HCT116 (cell line): ENCODE data around the gene FGF14. TPM values are rescaled to one million over a fixed set of nuclear protein-coding genes. Genes with fewer than 3 reads are reported as not detected.

Experiments
- ATAC-seq: fragments of 200-7000 bp; cut with Tn5 transposase; 2 replicates; pipeline ENCODE4 v1.9.1; 2020; ENCODE audit warnings: mild to moderate bottlenecking, moderate library complexity
- BruUV-seq: library from RNA; stranded (reverse); fragments of 400-500 nt; replicated peaks from 2 replicates; lab custom pipeline; 2021; lab: Mats Ljungman, UMichigan
- CTCF ChIA-PET: fragments of 300-600 bp; sonication (Branson Sonifier 250); formaldehyde crosslinking; loops from one replicate; lab custom pipeline; 2021; ENCODE audit warnings: antibody characterized with exemption; lab: Charles Lee
- POLR2A ChIA-PET: fragments of 300-600, 350-600 bp; sonication (Branson Sonifier 250); formaldehyde crosslinking; loops from one replicate; lab custom pipeline; 2021; ENCODE audit warnings: antibody characterized with exemption; lab: Charles Lee
- RAD21 ChIA-PET, 2 experiments: fragments of 300-600 bp; sonication (Branson Sonifier 250); formaldehyde crosslinking; loops; one replicate each; lab custom pipeline; 2023; ENCODE audit warnings: low total read pairs in 2 of 2; ENCODE audit not compliant: uncharacterized antibody in 2 of 2, unreplicated experiment in 2 of 2, low non-redundant PET in 1 of 2; lab: Charles Lee
- DNase-seq: peaks from one replicate; pipeline ENCODE4 v3.0.0-alpha.2; 2010; ENCODE audit warnings: low read depth, low spot score
- H2AFZ ChIP-seq: fragments of 200-600 bp; shearing (Covaris generic), sonication (generic); 2 replicates; pipeline ENCODE4 v1.6.1; 2017; ENCODE audit warnings: low read depth, mixed run types, mixed read lengths, antibody characterized with exemption, low read length; ENCODE audit not compliant: poor library complexity, severe bottlenecking
- H3K27ac ChIP-seq: 2 replicates; pipeline ENCODE4 v1.5.1; 2012; ENCODE audit warnings: low read depth, low read length
- H3K27me3 ChIP-seq: fragments of 200-600 bp; sonication (generic); 2 replicates; pipeline ENCODE4 v1.6.1; 2016; ENCODE audit warnings: mixed run types, low read length, mixed read lengths; ENCODE audit not compliant: insufficient read depth
- H3K36me3 ChIP-seq, 2 experiments: fragments of 200-500 bp in 1 of 2; fragments of 200-600 bp in 1 of 2; sonication (Bioruptor generic) in 1 of 2; sonication (generic) in 1 of 2; 2 replicates each; pipeline versions ENCODE4 v1.5.1 to v1.6.1; 2014 to 2016; ENCODE audit warnings: low read length in 2 of 2, inconsistent platforms in 1 of 2, mixed read lengths in 1 of 2, mixed run types in 1 of 2; ENCODE audit not compliant: insufficient read depth in 2 of 2, control insufficient read depth in 1 of 2
- H3K4me1 ChIP-seq, 2 experiments: fragments of 200-600 bp in 1 of 2; sonication (generic) in 1 of 2; 2 replicates each; pipeline versions ENCODE4 v1.5.1 to v1.6.1; 2012 to 2017; ENCODE audit warnings: low read length in 2 of 2, inconsistent platforms in 1 of 2, mild to moderate bottlenecking in 1 of 2, mixed read lengths in 1 of 2, mixed run types in 1 of 2, moderate library complexity in 1 of 2; ENCODE audit not compliant: insufficient read depth in 2 of 2, control insufficient read depth in 1 of 2
- H3K4me2 ChIP-seq: fragments of 200-600 bp; sonication (generic); 2 replicates; pipeline ENCODE4 v1.6.1; 2017; ENCODE audit warnings: mixed run types, low read length, mixed read lengths
- H3K4me3 ChIP-seq, 2 experiments: fragments of 200-600 bp in 1 of 2; sonication (generic) in 1 of 2; replicated peaks in 1 of 2; 2 replicates each; pipeline ENCODE4 v1.5.1; 2011 to 2016; ENCODE audit warnings: low read length in 2 of 2, control low read depth in 1 of 2, low read depth in 1 of 2, mild to moderate bottlenecking in 1 of 2, mixed read lengths in 1 of 2, mixed run types in 1 of 2
- H3K79me2 ChIP-seq: fragments of 200-600 bp; sonication (generic); 2 replicates; pipeline ENCODE4 v1.6.1; 2017; ENCODE audit warnings: mild to moderate bottlenecking, mixed run types, low read length, moderate library complexity, mixed read lengths; ENCODE audit not compliant: insufficient read depth
- H3K9ac ChIP-seq: fragments of 200-600 bp; sonication (generic); 2 replicates; pipeline ENCODE4 v1.6.1; 2016; ENCODE audit warnings: low read length, mixed read lengths
- H3K9me2 ChIP-seq: fragments of 200-600 bp; sonication (generic), shearing (Covaris generic); 2 replicates; pipeline ENCODE4 v1.6.1; 2017; ENCODE audit warnings: mixed run types, mild to moderate bottlenecking, moderate library complexity; ENCODE audit not compliant: insufficient read depth
- H3K9me3 ChIP-seq, 2 experiments: fragments of 200-500 bp in 1 of 2; fragments of 200-600 bp in 1 of 2; sonication (Bioruptor generic) in 1 of 2; sonication (generic) in 1 of 2; 2 replicates each; pipeline ENCODE4 v1.6.1; 2014 to 2017; ENCODE audit warnings: low read length in 2 of 2, mixed read lengths in 2 of 2, inconsistent platforms in 1 of 2, low read depth in 1 of 2, mild to moderate bottlenecking in 1 of 2, mixed run types in 1 of 2, moderate library complexity in 1 of 2; ENCODE audit not compliant: control insufficient read depth in 1 of 2, insufficient read depth in 1 of 2
- H4K20me1 ChIP-seq: fragments of 200-600 bp; sonication (generic), shearing (Covaris generic); 2 replicates; pipeline ENCODE4 v1.6.1; 2017; ENCODE audit warnings: mixed run types, mild to moderate bottlenecking, moderate library complexity; ENCODE audit not compliant: insufficient read depth
- FOSL1 ChIP-seq: IDR thresholded peaks from 2 replicates; pipeline ENCODE4 v1.6.1; 2012; ENCODE audit warnings: low read depth
- SRF ChIP-seq: IDR thresholded peaks from 2 replicates; pipeline ENCODE4 v1.6.1; 2012; ENCODE audit warnings: low read depth
- TCF7L2 ChIP-seq: IDR thresholded peaks from 2 replicates; pipeline ENCODE4 v1.7.0; 2011; ENCODE audit warnings: borderline replicate concordance, inconsistent platforms; ENCODE audit not compliant: insufficient read depth, insufficient read length; ENCODE audit errors: extremely low read depth
- intact Hi-C: fragments of 100-400 bp; cut with micrococcal nuclease; formaldehyde crosslinking; loops from 2 replicates; pipeline ENCODE4 v1.10.0; 2022
- total RNA-seq: library from RNA; stranded (reverse); gene quantifications from one replicate; pipeline ENCODE4 v1.2.1, GENCODE V29; 2021; ENCODE audit not compliant: unreplicated experiment

The FGF14 gene
- total RNA-seq, 1 experiment from 2014 or later, result not detected

- H2AFZ ChIP-seq, result no peak overlapping the region
- H3K9me2 ChIP-seq, result no peaks in the 10 kb centered on the region
- no peaks in the 10 kb centered on the region for H3K9me3 ChIP-seq
- H3K27me3 ChIP-seq, result no peaks in the 10 kb centered on the region
- no peak overlapping the region for H3K4me3 ChIP-seq
- no peaks in the 10 kb centered on the region for H3K36me3 ChIP-seq
- ChIA-PET POLR2A (no interaction called here), CTCF (no interaction called here), RAD21 (no interaction called here)
- ATAC-seq (no peak), DNase-seq (no peak)
- intact Hi-C loops, result no loop called here
- H3K4me1 ChIP-seq, result no peaks in the 10 kb centered on the region
- H4K20me1 ChIP-seq, result no peaks in the 10 kb centered on the region
- no peak overlapping the region for H3K27ac ChIP-seq
- no peak overlapping the region for H3K4me2 ChIP-seq
- no peak overlapping the region for H3K9ac ChIP-seq
- H3K79me2 ChIP-seq, result no peaks in the 10 kb centered on the region
- TF ChIP-seq TCF7L2, result no peak
- BruUV-seq, result no TSS peak
Observed at GRCh38 chr13:102192858-102193257, 209.0 kb downstream of the FGF14 start.

GRCh38 chr13:102191951-102192502 lies 209.8 kb downstream of the FGF14 start:
- no peaks in the 10 kb centered on the region for H4K20me1 ChIP-seq
- no TSS peak for BruUV-seq
- H3K4me2 ChIP-seq, result no peak overlapping the region
- H3K9me2 ChIP-seq, result no peaks in the 10 kb centered on the region
- CTCF ChIA-PET, result no interaction called here
- ATAC-seq (no peak), DNase-seq (no peak)
- no peak overlapping the region for H3K4me3 ChIP-seq
- no peak overlapping the region for H3K9ac ChIP-seq
- POLR2A ChIA-PET, result no interaction called here
- no peaks in the 10 kb centered on the region for H3K36me3 ChIP-seq
- RAD21 ChIA-PET, result no interaction called here
- intact Hi-C loops, result no loop called here
- no peaks in the 10 kb centered on the region for H3K9me3 ChIP-seq
- H3K27ac ChIP-seq, result no peak overlapping the region
- H3K4me1 ChIP-seq, result no peaks in the 10 kb centered on the region
- H2AFZ ChIP-seq, result no peak overlapping the region
- TF ChIP-seq FOSL1, result no peak
- TF ChIP-seq SRF, result no peak
- no peaks in the 10 kb centered on the region for H3K79me2 ChIP-seq
- H3K27me3 ChIP-seq, result no peaks in the 10 kb centered on the region
